GM12892 (cell line): Measurements from ENCODE around the gene TMEM143.
A peak's percentile ranks its signal among the peaks of the same experiment; 100 is the strongest.
"Not testable (repeated sequence)": the region's sequence is repeated elsewhere in the genome, so short reads cannot be mapped to it uniquely, and the experiment has no call there.

Source experiments
- DNase-seq: peaks from one replicate; pipeline ENCODE4 v3.0.0; 2011; ENCODE audit not compliant: insufficient read length
- FAIRE-seq: peaks from 2 replicates; lab custom pipeline; 2011; peaks lifted over from hg19 to GRCh38; lab: Jason Lieb, UNC
- POLR2A ChIP-seq: IDR thresholded peaks from 2 replicates; pipeline ENCODE4 v1.6.1; 2011; ENCODE audit warnings: low read depth, low read length, control low read depth
- POLR2AphosphoS5 ChIP-seq: IDR thresholded peaks from 2 replicates; pipeline ENCODE4 v1.6.1; 2011; ENCODE audit warnings: low read depth, low read length, control low read depth
- TAF1 ChIP-seq: IDR thresholded peaks from 2 replicates; pipeline ENCODE4 v1.6.1; 2011; ENCODE audit warnings: low read depth, mild to moderate bottlenecking, control low read depth, low read length, borderline replicate concordance

Gene TMEM143

DNA sequence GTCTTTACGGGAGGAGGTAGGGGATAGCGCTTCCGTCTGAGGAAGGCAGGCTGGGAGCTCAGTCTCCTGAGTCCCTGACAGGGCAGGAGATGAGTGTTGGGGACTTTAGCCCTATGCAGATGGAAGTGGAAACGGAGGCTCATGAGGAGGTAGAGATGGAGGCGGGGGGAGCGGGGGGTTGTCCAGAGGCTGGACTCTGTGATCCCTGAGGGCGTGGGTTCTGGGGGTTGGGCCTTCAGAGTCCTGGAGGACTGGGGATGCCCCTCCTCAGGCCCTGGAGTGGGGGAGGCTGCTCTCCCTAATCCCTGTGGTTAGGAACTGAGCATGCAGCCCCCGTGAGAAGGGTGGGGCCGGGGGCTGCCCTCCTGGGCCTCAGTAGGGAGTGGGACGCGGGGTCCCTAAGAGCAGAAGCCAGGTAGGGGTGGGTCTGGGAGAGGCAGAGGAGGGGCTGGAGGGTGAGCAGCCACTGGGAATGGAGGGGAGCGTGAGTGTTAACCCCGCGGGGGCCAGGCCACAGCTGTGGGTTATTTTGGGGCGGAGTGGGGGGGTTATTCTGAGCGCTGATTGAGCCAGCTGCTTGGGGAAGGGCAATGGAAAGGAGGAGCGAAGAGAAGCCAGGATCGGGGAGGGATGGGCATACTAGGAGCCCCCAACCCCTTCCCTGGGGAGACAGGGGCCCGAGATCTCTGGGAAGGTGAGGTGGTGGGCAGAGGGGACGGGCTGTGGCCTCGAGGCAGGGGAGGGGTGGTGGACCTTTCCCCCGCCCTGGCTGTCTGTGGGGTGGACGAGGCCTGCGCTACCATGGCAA, 32.5 kb upstream of the TMEM143 start:
- no peak for DNase-seq
- TF ChIP-seq POLR2A (no peak), POLR2AphosphoS5 (no peak), TAF1 (no peak)
- FAIRE-seq: no peak

DNA sequence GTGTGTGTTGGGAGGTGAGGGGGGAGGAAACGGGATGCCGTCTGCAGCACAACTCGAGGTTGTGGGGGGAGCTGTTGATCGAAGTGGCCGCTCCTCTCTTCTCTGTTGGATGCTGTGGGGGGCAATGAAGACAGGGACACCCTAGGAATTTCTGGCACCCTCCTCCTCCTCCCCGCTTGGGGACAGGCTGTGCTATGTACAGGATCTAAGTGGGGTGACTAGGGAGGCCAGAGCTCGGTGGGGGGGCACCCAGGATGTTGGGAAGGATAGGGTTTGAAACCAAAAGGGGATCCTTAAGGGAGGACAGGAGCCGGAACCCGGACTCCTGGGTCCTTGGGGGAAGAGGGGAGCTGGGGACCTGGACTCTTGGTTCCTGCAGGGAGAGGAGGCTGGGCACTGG, 31.8 kb upstream of the TMEM143 start:
- TF ChIP-seq TAF1: no peak
- no peak for TF ChIP-seq POLR2AphosphoS5
- no peak for TF ChIP-seq POLR2A
- DNase-seq (no peak), FAIRE-seq (no peak)

DNA sequence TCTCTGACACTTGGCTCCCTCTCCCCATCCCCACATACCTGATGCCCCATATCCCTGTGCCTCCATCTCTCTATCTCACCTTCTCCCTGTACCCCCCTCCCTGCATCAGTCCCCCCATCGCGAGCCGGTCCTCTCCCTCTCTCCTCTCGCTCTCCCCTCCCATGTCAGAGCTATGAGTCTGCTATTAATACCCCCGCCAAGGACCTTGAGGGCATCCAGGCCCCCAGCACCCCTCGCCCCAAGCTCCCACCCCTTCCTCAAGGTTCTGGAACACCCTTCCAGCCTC, 31.4 kb upstream of the TMEM143 start:
- no peak for TF ChIP-seq POLR2A
- TF ChIP-seq TAF1: no peak
- TF ChIP-seq POLR2AphosphoS5: no peak
- FAIRE-seq: no peak
- no peak for DNase-seq

DNA sequence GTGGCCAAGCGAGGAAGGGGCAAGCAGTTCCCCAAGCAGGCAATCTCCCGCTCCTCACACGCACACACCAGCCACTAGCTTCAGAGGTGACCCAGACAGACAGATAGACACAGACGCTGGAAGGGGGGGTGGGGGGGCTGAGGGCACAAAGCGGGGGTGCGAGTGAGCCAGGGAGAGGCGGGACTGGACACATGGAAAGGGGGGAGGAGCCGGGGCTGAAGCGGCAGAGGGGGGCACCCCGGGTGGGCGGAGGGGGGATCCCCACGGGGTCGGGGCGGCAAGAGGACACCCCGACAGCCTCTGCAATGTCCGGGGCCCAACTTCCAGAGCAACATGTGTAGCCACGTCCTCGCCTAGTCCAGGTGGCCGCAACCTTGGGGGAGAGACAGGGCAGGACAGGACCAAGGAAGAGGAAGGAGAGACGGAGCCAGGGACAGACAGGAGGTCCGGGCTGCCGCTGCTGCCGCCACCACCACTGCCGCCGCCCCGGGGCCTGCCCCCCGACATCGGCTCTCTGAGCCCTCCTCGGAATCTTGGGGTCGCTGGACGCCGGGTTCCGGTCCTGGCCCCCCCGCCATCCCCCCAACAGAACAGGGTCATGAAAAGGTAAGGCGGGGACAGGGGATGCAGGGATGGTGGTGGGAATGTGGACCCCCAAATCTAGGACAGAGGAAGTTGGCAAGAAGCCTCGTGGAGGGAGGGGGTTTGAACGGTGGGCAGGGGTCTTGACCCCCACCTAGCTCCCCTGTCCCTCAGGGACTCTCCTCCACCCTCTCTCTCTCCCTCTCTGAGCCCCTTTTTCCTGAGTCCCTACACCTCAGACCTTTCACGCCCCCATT, 30.8 kb upstream of the TMEM143 start:
- TF ChIP-seq POLR2AphosphoS5 (no peak), POLR2A (no peak), TAF1 (no peak)
- DNase-seq: no peak
- FAIRE-seq: no peak

DNA sequence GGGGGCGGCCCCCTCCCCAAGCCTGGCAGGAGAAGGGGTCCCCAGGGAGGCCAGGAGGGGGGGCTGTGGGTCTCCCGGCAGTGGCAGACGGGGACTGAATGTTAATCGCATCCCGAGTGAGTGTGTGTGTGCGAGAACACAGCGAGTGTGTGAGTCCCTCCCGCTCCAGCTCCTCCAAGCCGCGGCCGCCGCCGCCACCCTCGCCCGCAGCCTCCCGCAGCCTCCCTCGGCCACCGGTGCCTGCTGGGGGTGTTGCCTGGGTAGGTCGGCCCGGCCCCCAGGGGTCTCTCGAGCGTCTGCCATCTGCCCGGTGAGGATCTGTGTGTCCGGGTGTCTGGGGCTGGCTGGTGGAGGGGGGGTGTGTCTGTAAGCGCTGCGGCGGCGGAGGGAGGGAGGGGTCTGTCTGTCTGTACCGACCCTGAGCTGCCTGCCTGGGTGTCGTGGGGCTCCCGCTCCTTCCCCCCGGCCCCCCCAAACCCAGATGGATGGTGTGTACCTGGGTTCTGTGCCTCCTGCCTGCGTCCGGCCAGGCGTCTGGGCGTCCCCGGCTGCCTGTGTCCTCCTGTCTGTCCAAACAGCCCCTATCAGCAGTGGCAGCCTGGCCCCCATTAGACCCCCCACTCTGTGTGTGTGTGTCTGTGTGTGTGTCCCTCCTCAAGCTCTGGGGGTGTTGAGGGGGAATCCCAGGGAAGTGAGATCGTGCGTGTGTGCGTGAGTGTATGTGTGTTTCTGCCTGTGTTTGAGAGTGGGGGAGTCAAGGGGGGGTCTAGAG, 30.0 kb upstream of the TMEM143 start, which contains the start of gene GRIN2D:
TSS of gene GRIN2D (plus strand) at position 110 of the 772 bp plus-strand sequence. CDS start 4,725 bp downstream, outside the sequence.
- TF ChIP-seq TAF1 (no peak), POLR2A (no peak), POLR2AphosphoS5 (no peak)
- DNase-seq (no peak), FAIRE-seq (no peak)

DNA sequence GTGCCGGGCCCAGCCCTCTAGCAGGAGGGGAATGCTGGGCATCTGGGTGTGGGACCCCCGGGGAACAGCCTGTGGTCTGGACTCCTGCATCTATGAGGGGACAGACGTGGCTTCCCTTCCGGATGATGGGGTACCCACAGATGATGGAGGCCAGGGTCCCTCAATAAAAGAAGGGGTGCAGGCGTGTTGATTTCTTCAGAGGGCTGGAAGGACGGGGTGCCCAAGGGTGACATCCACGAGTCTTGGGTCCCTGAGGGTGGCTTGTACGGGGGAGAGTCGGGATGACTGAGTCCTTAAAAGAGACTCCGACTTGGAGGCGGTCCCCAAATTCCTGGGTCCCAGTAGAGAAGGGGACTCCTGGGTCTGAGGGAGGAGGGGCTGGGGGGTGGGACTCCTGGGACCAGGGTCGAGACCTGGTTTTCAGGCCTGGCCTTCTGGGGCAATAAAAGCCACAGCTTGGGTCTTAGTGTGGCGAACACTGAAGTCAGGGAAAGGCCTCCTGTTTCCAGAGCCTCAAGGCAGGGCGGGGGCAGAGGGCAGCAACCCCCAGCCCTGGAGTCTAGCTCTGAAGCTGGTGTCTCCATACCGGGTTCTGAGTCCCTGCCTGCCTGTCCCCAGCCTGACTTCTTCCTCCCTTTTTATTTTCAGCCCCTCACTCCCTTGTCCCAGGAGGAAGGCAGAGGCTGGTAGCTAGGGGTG, 29.3 kb upstream of the TMEM143 start:
- TF ChIP-seq POLR2A (no peak), POLR2AphosphoS5 (no peak)
- DNase-seq: no peak
- FAIRE-seq: no peak

DNA sequence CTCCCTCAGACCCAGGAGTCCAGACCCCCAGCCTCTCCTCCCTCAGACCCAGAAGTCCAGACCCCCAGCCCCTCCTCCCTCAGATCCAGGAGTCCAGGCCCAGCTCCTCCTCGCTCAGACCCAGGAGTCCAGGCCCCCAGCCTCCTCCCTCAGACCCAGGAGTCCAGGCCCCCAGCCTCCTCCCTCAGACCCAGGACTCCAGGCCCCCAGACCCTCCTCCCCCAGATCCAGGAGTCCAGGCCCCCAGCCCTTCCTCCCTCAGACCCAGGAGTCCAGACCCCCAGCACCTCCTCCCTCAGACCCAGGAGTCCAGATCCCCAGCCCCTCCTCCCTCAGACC, 28.2 kb upstream of the TMEM143 start:
- not testable (repeated sequence) for FAIRE-seq

DNA sequence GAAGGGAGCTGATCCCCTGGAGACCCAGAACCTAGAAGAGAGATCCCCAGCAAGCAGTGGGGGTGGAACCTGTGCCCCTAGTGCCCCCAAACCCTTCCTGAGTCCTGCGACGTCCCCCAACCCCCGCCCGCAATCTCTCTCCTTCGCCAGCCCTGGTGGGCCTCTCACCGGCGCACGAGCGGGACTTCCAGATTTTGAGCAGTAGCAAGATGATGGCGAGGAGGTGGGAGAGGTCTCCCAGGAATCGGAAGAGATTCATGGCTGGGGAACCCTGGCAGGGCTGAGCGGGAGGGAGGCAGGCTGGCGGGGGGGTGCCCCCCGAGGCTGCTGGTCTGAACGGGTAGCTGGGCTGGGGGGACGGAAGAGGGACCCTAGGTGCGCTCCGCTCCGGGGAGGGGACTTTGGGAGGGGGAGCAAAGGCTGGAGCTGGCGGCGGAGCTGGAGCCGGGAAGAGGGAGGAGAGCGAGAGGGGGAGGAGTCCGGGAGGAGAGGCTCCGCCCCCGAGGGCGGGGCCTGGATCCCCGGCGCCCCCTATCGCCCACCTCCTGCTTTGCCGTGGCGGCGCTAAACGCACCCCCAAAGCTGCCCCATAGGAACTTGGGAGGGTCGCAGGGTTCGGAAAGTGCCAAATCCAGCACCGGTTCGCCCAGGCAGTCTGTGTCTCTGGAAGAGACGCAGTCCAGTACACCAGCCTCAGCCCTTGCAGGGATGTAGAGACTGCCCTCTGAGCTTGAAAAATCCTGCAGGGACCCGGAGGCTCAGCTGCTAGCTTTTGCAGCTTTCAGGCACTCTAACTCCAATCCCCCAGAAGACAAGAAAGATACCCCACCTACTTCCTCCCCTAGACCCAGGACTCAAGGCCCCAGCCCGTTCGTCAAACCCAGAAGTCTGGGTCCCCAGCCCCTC, 27.6 kb upstream of the TMEM143 start, which contains the start of gene KDELR1:
TSS of gene KDELR1 (minus strand) at position 452 of the 906 bp plus-strand sequence. CDS start at position 259, 193 bp downstream.
- DNase-seq (peak; percentile 84), FAIRE-seq (peak; percentile 85)
- TF ChIP-seq POLR2AphosphoS5: no peak
- TF ChIP-seq POLR2A: peak; percentile 22; the same call in 1 of the 2 replicates

More for the DNA sequence above, 28.2 kb upstream of the TMEM143 start:
- DNase-seq: not testable (repeated sequence)

DNA sequence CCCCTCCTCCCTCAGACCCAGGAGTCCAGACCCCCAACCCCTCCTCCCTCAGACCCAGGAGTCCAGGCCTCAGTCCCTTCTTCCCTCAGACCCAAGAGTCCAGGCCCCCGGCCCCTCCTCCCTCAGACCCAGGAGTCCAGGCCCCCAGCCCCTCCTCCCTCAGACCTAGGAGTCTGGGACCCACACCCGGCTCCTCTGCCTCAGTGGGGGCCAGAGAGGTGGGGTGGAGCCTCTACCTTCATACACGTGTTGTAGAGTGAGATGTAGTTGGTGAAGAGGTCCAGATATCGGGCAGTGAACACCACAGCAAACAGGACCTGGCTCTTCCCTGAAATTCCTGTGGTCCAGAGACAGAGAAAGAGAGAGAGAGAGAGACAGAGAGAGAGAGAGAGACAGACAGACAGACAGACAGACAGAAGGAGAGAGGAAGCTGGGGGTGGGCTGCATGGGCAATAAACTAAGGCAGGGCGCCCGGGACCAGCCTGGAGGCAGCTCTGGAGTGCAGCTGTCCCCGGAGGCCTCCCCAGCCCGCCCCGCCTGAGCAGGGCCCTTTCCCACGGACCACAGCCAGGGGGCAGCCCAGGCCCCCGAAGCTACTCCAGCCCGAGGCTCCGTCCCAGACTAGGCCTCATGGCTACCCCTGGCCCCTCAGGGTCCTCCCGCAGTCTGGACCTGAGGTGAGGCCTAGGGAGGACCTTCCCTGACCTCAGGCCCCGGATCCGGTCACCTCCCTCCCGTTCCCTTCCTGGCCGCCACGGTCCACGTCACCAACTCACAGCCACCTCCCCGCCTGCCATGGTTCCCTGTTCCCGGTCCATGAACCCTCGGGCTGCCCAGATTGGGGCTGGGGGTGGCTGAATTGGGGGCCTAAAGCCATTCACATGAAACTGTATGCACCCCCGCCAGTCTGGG, 26.7 kb upstream of the TMEM143 start:
- DNase-seq: peak; percentile 73
- peak; percentile 83 for FAIRE-seq
- no peak for TF ChIP-seq POLR2AphosphoS5
- no peak for TF ChIP-seq TAF1
- no peak; the same call in 1 of the 2 replicates for TF ChIP-seq POLR2A
